Peyer's patch (tissue), 4 donors: ENCODE results near the gene VSTM2L.

ENCODE experiments used
- CTCF ChIP-seq, 6 experiments: fragments of 450-650 bp in 4 of 6; fragments of 200-600 bp in 2 of 6; sonication (generic) in 1 of 6; IDR thresholded peaks; one replicate each; pipeline ENCODE4 v1.5.1; 2017 to 2019; ENCODE audit warnings: antibody characterized with exemption in 6 of 6, mild to moderate bottlenecking in 3 of 6, moderate library complexity in 1 of 6
- POLR2A ChIP-seq, 2 donors: fragments of 450-650 bp; IDR thresholded peaks; one replicate each; pipeline ENCODE4 v1.5.1; 2017; ENCODE audit warnings: antibody characterized with exemption in 2 of 2, mild to moderate bottlenecking in 2 of 2, moderate library complexity in 2 of 2

GRCh38 chr20:37958856-37959520, 56.1 kb downstream of the VSTM2L start:
- no peak for TF ChIP-seq CTCF (IDR thresholded peaks at IDR 0.05)
- no peak for TF ChIP-seq POLR2A (IDR thresholded peaks at IDR 0.05)
